Ascending aorta (tissue), 2 donors: ENCODE data around the gene CXCR1. TPM values are rescaled to one million over a fixed set of nuclear protein-coding genes. Genes with fewer than 3 reads are reported as not detected.

Experiments used
- DNase-seq, 2 donors: peaks; one replicate each; pipeline ENCODE4 v3.0.0-alpha.2; 2019; ENCODE audit warnings: low spot score in 2 of 2
- H3K27ac ChIP-seq, 2 donors: fragments of 200-600 bp; sonication (generic); one replicate each; pipeline ENCODE4 v1.5.1; 2016 to 2017; ENCODE audit warnings: mild to moderate bottlenecking in 1 of 2
- H3K27me3 ChIP-seq: fragments of 200-600 bp; sonication (generic); one replicate; pipeline ENCODE4 v1.5.1; 2017
- H3K36me3 ChIP-seq, 2 donors: fragments of 200-600 bp; sonication (generic); one replicate each; pipeline ENCODE4 v1.5.1; 2016
- H3K4me1 ChIP-seq, 2 donors: fragments of 200-600 bp; sonication (generic); one replicate each; pipeline ENCODE4 v1.5.1; 2016 to 2017; ENCODE audit warnings: mild to moderate bottlenecking in 1 of 2
- H3K4me3 ChIP-seq, 2 donors: fragments of 200-600 bp; sonication (generic); one replicate each; pipeline ENCODE4 v1.5.1; 2016 to 2017; ENCODE audit warnings: mild to moderate bottlenecking in 1 of 2
- H3K9me3 ChIP-seq, 2 donors: fragments of 200-600 bp; sonication (generic); one replicate each; pipeline ENCODE4 v1.5.1; 2016
- CTCF ChIP-seq, 3 experiments: fragments of 200-600 bp in 2 of 3; fragments of 450-650 bp in 1 of 3; sonication (generic) in 2 of 3; IDR thresholded peaks; one replicate each; pipeline ENCODE4 v1.5.1; 2016 to 2019; ENCODE audit warnings: antibody characterized with exemption in 3 of 3, mild to moderate bottlenecking in 1 of 3, moderate library complexity in 1 of 3
- intact Hi-C: fragments of 100-400 bp; cut with DNase I; formaldehyde crosslinking; loops from one replicate; pipeline ENCODE4 v1.15.1; 2023
- total RNA-seq: library from RNA; depleted of rRNA; stranded (reverse); fragments of >200 nt; gene quantifications from one replicate; pipeline ENCODE4 v1.1.0, GENCODE V29; 2016

The CXCR1 gene
- total RNA-seq, 1 donor from 2014 or later = not detected

DNA sequence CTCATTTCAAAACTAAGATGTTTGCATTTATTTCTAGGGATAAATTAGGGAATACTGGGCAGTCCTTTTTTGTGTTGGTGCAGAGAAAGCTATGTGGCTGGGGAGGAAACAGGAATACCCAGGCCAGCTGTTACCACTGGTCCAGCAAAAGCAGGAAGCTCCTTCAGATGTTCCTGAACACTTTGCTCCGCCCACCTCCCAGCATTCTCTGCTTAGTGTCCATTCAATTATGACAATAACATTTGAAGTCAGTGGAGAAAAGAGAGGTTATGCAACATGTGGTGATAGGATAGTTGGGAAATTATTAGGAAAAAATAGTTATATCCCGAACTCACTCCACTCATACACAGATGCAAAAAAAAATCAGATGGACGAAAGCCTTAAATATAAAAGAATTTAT is 28.1 kb upstream of the CXCR1 start:
- no peaks in the 10 kb centered on the region for H3K4me1 ChIP-seq
- H3K27ac ChIP-seq = no peak overlapping the region
- no peaks in the 10 kb centered on the region for H3K9me3 ChIP-seq
- no peaks in the 10 kb centered on the region for H3K27me3 ChIP-seq
- no peak for DNase-seq
- intact Hi-C loops = no loop called here
- H3K4me3 ChIP-seq = no peak overlapping the region
- TF ChIP-seq CTCF (IDR thresholded peaks at IDR 0.05) = no peak
- H3K36me3 ChIP-seq = no peaks in the 10 kb centered on the region

GRCh38 chr2:218193701-218194100 is 26.9 kb upstream of the CXCR1 start:
- intact Hi-C loops = no loop called here
- no peak for TF ChIP-seq CTCF (IDR thresholded peaks at IDR 0.05)
- no peaks in the 10 kb centered on the region for H3K9me3 ChIP-seq
- H3K4me3 ChIP-seq = no peak overlapping the region
- H3K27me3 ChIP-seq = no peaks in the 10 kb centered on the region
- DNase-seq = no peak
- no peak overlapping the region for H3K27ac ChIP-seq
- H3K4me1 ChIP-seq = no peaks in the 10 kb centered on the region
- no peaks in the 10 kb centered on the region for H3K36me3 ChIP-seq

- H3K36me3 ChIP-seq = no peaks in the 10 kb centered on the region
- no peaks in the 10 kb centered on the region for H3K9me3 ChIP-seq
- H3K4me1 ChIP-seq = no peaks in the 10 kb centered on the region
- H3K4me3 ChIP-seq = no peak overlapping the region
- no peak overlapping the region for H3K27ac ChIP-seq
- intact Hi-C loops = no loop called here
- H3K27me3 ChIP-seq = no peaks in the 10 kb centered on the region
- DNase-seq = no peak
- no peak for TF ChIP-seq CTCF (IDR thresholded peaks at IDR 0.05)
Measured at GRCh38 chr2:218192902-218193430, 26.2 kb upstream of the CXCR1 start.

GRCh38 chr2:218188528-218188927 is 21.8 kb upstream of the CXCR1 start:
- H3K27me3 ChIP-seq = no peaks in the 10 kb centered on the region
- H3K4me1 ChIP-seq = peaks cover 0 to 6% of the 10 kb centered on the region in 2 donors
- intact Hi-C loops = loop anchor here (5.0 kb wide), 1 partner anchor 169 kb away; the partner anchor contains the start of gene CATIP
- no peaks in the 10 kb centered on the region for H3K9me3 ChIP-seq
- no peak for TF ChIP-seq CTCF (IDR thresholded peaks at IDR 0.05)
- H3K27ac ChIP-seq = no peak overlapping the region
- DNase-seq = no peak
- H3K36me3 ChIP-seq = no peaks in the 10 kb centered on the region
- no peak overlapping the region for H3K4me3 ChIP-seq

DNA sequence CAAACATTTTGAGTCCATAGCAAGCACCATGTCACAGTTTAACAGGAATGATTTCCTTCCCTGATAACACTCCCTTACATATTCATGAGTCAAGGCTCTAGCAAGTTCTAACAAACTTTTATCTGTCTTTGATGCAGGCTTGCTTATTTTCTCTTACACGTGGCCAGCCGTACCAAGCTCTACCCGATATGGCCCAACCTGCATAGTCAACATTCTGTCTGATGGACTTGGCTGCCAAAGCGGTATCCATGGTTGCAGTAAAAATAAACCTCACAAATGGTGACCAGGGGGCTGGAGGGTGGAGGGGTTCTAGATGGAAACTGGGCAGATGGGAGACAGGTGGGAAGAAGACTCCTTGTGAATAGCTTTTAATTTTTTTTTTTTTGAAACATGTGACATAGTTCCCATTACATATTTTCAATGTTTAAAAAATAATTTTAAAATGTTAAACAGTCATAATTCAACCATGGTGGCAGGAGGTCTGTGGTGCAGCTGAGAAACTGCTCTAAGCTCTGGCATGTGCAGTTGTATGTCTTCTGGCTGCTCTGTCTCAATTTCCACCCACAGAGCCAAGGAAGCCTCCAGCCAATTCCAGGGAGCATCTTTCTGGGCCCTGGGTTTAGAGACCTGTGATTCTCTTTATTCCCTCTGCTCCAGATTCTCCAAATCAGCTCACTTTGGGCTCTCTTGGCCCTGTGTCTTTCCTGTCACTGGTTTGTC is 20.7 kb upstream of the CXCR1 start:
- peaks cover 0 to 6% of the 10 kb centered on the region in 2 donors for H3K4me1 ChIP-seq
- intact Hi-C loops = loop anchor here (1.0 to 5.0 kb wide), 5 partner anchors 29 to 211 kb away; partner anchors contain the start of genes AAMP, ARPC2, CATIP and PNKD
- no peaks in the 10 kb centered on the region for H3K27me3 ChIP-seq
- no peaks in the 10 kb centered on the region for H3K36me3 ChIP-seq
- TF ChIP-seq CTCF (IDR thresholded peaks at IDR 0.05) = no peak
- no peak overlapping the region for H3K4me3 ChIP-seq
- no peak for DNase-seq
- H3K27ac ChIP-seq = peak overlapping the region; percentile 23 to 24
- H3K9me3 ChIP-seq = no peaks in the 10 kb centered on the region
